HL-60 (cell line): ENCODE data around the gene LDB2.

Experiments used
- DNase-seq, 2 experiments: peaks; one replicate each; pipeline ENCODE4 v3.0.0-alpha.2; 2010 to 2020; ENCODE audit warnings: low read depth in 1 of 2, low spot score in 1 of 2
- H3K27ac ChIP-seq: fragments of 250-450 bp; sonication (Bioruptor Pico); replicated peaks from 2 replicates; pipeline ENCODE4 v1.5.1; 2020; ENCODE audit warnings: mild to moderate bottlenecking, moderate library complexity
- H3K27me3 ChIP-seq: fragments of 250-450 bp; sonication (Bioruptor Pico); 2 replicates; pipeline ENCODE4 v1.5.1; 2021; ENCODE audit warnings: mild to moderate bottlenecking, moderate library complexity; ENCODE audit not compliant: insufficient read depth, poor library complexity, severe bottlenecking
- H3K4me3 ChIP-seq: replicated peaks from 2 replicates; pipeline ENCODE4 v1.5.1; 2011; ENCODE audit warnings: mild to moderate bottlenecking, control low read depth, low read length; ENCODE audit not compliant: insufficient read depth
- GABPA ChIP-seq: IDR thresholded peaks from 2 replicates; pipeline ENCODE4 v1.6.1; 2012; ENCODE audit warnings: low read depth
- POLR2AphosphoS5 ChIP-seq: IDR thresholded peaks from 2 replicates; pipeline ENCODE4 v1.6.1; 2012; ENCODE audit warnings: low read depth
- REST ChIP-seq: IDR thresholded peaks from 2 replicates; pipeline ENCODE4 v1.6.1; 2012; ENCODE audit warnings: low read depth; ENCODE audit not compliant: insufficient replicate concordance
- SPI1 ChIP-seq: IDR thresholded peaks from 2 replicates; pipeline ENCODE4 v1.6.1; 2012; ENCODE audit warnings: low read depth, mild to moderate bottlenecking, borderline replicate concordance
- TF ChIP-seq, protein P1 (sequence below): IDR thresholded peaks from one replicate; pipeline ENCODE4 v1.5.1; 2011; ENCODE audit warnings: low read length, control low read depth, inconsistent platforms; ENCODE audit not compliant: insufficient read depth

Gene LDB2

DNA sequence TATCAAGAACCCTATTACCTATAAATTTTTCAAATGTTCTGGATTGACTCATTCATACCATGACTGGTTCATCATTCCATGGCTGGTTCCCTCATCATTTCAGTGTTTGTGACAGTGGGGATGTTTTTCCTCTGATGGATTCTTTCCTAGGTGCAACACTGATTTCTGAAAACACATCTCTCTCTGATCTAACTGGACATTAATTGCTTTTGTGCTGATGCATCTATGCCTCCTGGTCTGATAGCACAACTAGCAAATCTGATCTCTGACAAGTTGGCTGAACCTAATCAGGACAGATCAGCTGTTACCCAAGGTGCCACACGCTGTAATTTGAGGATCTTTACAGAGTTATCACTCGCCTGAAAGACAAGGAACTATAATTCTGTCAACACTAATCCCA lies 140.2 kb downstream of the LDB2 start:
- H3K4me3 ChIP-seq = no peak overlapping the region
- no peaks in the 10 kb centered on the region for H3K27me3 ChIP-seq
- no peak overlapping the region for H3K27ac ChIP-seq
- DNase-seq = no peak
- TF ChIP-seq REST (no peak), GABPA (no peak), POLR2AphosphoS5 (no peak), SPI1 (no peak)
- TF ChIP-seq, protein P1, sequence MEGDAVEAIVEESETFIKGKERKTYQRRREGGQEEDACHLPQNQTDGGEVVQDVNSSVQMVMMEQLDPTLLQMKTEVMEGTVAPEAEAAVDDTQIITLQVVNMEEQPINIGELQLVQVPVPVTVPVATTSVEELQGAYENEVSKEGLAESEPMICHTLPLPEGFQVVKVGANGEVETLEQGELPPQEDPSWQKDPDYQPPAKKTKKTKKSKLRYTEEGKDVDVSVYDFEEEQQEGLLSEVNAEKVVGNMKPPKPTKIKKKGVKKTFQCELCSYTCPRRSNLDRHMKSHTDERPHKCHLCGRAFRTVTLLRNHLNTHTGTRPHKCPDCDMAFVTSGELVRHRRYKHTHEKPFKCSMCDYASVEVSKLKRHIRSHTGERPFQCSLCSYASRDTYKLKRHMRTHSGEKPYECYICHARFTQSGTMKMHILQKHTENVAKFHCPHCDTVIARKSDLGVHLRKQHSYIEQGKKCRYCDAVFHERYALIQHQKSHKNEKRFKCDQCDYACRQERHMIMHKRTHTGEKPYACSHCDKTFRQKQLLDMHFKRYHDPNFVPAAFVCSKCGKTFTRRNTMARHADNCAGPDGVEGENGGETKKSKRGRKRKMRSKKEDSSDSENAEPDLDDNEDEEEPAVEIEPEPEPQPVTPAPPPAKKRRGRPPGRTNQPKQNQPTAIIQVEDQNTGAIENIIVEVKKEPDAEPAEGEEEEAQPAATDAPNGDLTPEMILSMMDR = no peak

- no peak for DNase-seq
- no peak for TF ChIP-seq REST
- TF ChIP-seq POLR2AphosphoS5 = no peak
- TF ChIP-seq SPI1 = no peak
- TF ChIP-seq, protein P1 = no peak
- no peak for TF ChIP-seq GABPA
Measured at GRCh38 chr4:16757080-16757521, 141.3 kb downstream of the LDB2 start.

GRCh38 chr4:16754104-16754503 lies 144.3 kb downstream of the LDB2 start:
- no peak for DNase-seq
- Histone ChIP-seq H3K27ac (no peak overlapping the region), H3K4me3 (no peak overlapping the region), H3K27me3 (no peaks in the 10 kb centered on the region)
- TF ChIP-seq, protein P1 = no peak
- TF ChIP-seq POLR2AphosphoS5 = no peak
- no peak for TF ChIP-seq SPI1
- no peak for TF ChIP-seq REST
- TF ChIP-seq GABPA = no peak

More at GRCh38 chr4:16757080-16757521, 141.3 kb downstream of the LDB2 start:
- no peaks in the 10 kb centered on the region for H3K27me3 ChIP-seq
- H3K4me3 ChIP-seq = no peak overlapping the region
- H3K27ac ChIP-seq = no peak overlapping the region
